ENCODE results near the gene PTBP1. TPM values are rescaled to one million over a fixed set of nuclear protein-coding genes. Genes with fewer than 3 reads are reported as not detected.
A peak's percentile ranks its signal among the peaks of the same experiment; 100 is the strongest.

Gene PTBP1
- total and polyA plus RNA-seq, 4 donors = 72.9 to 147 (median 87.3) TPM

GRCh38 chr19:799076-799881 lies 2.0 kb downstream of the PTBP1 start:
- Histone ChIP-seq H3K4me1 (ENCODE audit: control insufficient read depth in 4 of 4, insufficient read depth in 4 of 4, low read length in 3 of 4) (peaks cover 11 to 49% (median 39%) of the 10 kb centered on the region in 4 donors), H3K27ac (ENCODE audit: low read depth in 1 of 2, low read length in 2 of 2) (peak overlapping the region; percentile 47 to 72), H3K36me3 (ENCODE audit: control insufficient read depth in 4 of 4, insufficient read depth in 3 of 4, low read depth in 1 of 4, low read length in 3 of 4) (peaks cover 3 to 16% (median 9%) of the 10 kb centered on the region in 4 donors)

DNA sequence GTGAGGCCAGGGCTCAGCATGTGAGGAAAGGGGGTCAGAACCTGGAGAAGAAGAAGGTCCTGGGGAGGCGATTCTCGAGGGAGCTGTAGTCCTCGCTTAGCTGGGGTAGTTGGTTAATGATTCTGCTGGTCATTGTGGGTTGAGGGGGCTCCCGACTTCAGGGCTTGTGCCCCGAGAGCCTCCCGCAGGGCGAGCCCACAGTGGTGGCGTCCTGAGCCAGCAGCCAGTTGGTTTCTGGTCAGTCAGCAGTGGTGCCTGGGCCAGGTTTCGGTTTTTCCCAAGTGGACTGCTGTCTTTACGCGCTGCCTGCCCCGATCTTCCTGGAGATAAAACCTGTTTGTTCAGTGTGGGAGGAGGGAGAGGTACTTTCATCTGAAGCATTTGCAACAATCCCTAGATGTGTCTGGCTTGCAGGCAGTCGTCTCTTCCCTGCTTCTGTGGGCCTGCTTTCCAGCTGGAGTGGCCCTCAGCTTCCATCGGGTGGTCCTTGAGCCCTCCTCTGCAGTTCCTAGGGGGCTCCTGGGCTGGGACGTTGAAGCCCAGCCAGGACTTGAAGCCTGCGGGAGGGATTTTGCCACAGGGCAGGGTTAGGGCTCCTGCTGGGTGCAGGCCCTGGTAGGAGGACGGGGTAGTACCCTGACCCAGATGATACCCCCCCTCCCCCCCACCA lies 3.2 kb downstream of the PTBP1 start:
- peaks cover 11 to 49% (median 39%) of the 10 kb centered on the region in 4 donors for H3K4me1 ChIP-seq (ENCODE audit: control insufficient read depth in 4 of 4, insufficient read depth in 4 of 4, low read length in 3 of 4)
- peak overlapping the region in 1 of 3 donors; percentile 14 for H3K4me3 ChIP-seq (ENCODE audit: low read depth in 1 of 3, low read length in 3 of 3)
- H3K27ac ChIP-seq (ENCODE audit: low read depth in 1 of 2, low read length in 2 of 2) = peak overlapping the region; percentile 4 to 53
- H3K9me3 ChIP-seq (ENCODE audit: control insufficient read depth in 4 of 4, low read length in 3 of 4) = no peaks in the 10 kb centered on the region
- WGBS = 12% methylated on average over 17 of the region's 17 CpGs
- H3K36me3 ChIP-seq (ENCODE audit: control insufficient read depth in 4 of 4, insufficient read depth in 3 of 4, low read depth in 1 of 4, low read length in 3 of 4) = peaks cover 8 to 27% (median 20%) of the 10 kb centered on the region in 4 donors
- TF ChIP-seq FOXA2 (IDR thresholded peaks at IDR 0.05) (peak; percentile 29), YY1 (IDR thresholded peaks at IDR 0.05) (peak; percentile 37), RXRA (IDR thresholded peaks at IDR 0.05) (peak in 1 of 2 donors; percentile 33), GABPA (IDR thresholded peaks at IDR 0.05 in 1 of 2, conservative IDR thresholded peaks at IDR 0.05 in 1 of 2) (no peak), JUND (IDR thresholded peaks at IDR 0.05) (peak in 1 of 2 donors; percentile 17), TAF1 (conservative IDR thresholded peaks at IDR 0.05) (no peak), HNF4A (conservative IDR thresholded peaks at IDR 0.05) (peak in 1 of 2 donors; percentile 36), RAD21 (IDR thresholded peaks at IDR 0.05) (peak in 1 of 2 donors; percentile 29), SP1 (IDR thresholded peaks at IDR 0.05) (peak; percentile 42)
- TF ChIP-seq, protein P1, sequence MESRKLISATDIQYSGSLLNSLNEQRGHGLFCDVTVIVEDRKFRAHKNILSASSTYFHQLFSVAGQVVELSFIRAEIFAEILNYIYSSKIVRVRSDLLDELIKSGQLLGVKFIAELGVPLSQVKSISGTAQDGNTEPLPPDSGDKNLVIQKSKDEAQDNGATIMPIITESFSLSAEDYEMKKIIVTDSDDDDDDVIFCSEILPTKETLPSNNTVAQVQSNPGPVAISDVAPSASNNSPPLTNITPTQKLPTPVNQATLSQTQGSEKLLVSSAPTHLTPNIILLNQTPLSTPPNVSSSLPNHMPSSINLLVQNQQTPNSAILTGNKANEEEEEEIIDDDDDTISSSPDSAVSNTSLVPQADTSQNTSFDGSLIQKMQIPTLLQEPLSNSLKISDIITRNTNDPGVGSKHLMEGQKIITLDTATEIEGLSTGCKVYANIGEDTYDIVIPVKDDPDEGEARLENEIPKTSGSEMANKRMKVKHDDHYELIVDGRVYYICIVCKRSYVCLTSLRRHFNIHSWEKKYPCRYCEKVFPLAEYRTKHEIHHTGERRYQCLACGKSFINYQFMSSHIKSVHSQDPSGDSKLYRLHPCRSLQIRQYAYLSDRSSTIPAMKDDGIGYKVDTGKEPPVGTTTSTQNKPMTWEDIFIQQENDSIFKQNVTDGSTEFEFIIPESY (IDR thresholded peaks at IDR 0.05) = no peak
- TF ChIP-seq, protein P2, sequence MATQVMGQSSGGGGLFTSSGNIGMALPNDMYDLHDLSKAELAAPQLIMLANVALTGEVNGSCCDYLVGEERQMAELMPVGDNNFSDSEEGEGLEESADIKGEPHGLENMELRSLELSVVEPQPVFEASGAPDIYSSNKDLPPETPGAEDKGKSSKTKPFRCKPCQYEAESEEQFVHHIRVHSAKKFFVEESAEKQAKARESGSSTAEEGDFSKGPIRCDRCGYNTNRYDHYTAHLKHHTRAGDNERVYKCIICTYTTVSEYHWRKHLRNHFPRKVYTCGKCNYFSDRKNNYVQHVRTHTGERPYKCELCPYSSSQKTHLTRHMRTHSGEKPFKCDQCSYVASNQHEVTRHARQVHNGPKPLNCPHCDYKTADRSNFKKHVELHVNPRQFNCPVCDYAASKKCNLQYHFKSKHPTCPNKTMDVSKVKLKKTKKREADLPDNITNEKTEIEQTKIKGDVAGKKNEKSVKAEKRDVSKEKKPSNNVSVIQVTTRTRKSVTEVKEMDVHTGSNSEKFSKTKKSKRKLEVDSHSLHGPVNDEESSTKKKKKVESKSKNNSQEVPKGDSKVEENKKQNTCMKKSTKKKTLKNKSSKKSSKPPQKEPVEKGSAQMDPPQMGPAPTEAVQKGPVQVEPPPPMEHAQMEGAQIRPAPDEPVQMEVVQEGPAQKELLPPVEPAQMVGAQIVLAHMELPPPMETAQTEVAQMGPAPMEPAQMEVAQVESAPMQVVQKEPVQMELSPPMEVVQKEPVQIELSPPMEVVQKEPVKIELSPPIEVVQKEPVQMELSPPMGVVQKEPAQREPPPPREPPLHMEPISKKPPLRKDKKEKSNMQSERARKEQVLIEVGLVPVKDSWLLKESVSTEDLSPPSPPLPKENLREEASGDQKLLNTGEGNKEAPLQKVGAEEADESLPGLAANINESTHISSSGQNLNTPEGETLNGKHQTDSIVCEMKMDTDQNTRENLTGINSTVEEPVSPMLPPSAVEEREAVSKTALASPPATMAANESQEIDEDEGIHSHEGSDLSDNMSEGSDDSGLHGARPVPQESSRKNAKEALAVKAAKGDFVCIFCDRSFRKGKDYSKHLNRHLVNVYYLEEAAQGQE (IDR thresholded peaks at IDR 0.05) = no peak
- no peak for DNase-seq (ENCODE audit: low spot score)
- no peaks in the 10 kb centered on the region for H3K27me3 ChIP-seq (ENCODE audit: control insufficient read depth in 4 of 4, insufficient read depth in 4 of 4, low read length in 3 of 4)
- H3K9ac ChIP-seq (ENCODE audit: low read depth in 1 of 2, low read length in 2 of 2) = peak overlapping the region in 1 of 2 donors; percentile 10

More at GRCh38 chr19:799076-799881, 2.0 kb downstream of the PTBP1 start:
- DNase-seq (ENCODE audit: low spot score) = no peak
- Histone ChIP-seq H3K27me3 (ENCODE audit: control insufficient read depth in 4 of 4, insufficient read depth in 4 of 4, low read length in 3 of 4) (no peaks in the 10 kb centered on the region), H3K9me3 (ENCODE audit: control insufficient read depth in 4 of 4, low read length in 3 of 4) (no peaks in the 10 kb centered on the region), H3K4me3 (ENCODE audit: low read depth in 1 of 3, low read length in 3 of 3) (peak overlapping the region; percentile 94 to 95 (median 95)), H3K9ac (ENCODE audit: low read depth in 1 of 2, low read length in 2 of 2) (peak overlapping the region; percentile 65 to 94)
- 5% methylated on average over 28 of the region's 28 CpGs for WGBS
- TF ChIP-seq RXRA (IDR thresholded peaks at IDR 0.05) (peak in 1 of 2 donors; percentile 30), NR2F2 (IDR thresholded peaks at IDR 0.05) (no peak)

Data from liver (tissue), 9 donors.